Spleen (tissue), 7 donors: Measurements from ENCODE around the gene LCE1A.

ENCODE experiments used
- POLR2AphosphoS5 ChIP-seq, 3 donors: sonication (generic); formaldehyde crosslinking; IDR thresholded peaks; one replicate each; pipeline ENCODE4 v1.5.1; 2017; ENCODE audit warnings: antibody characterized with exemption in 3 of 3
- TF ChIP-seq, protein P1 (sequence below), 11 experiments: fragments of 200-600 bp in 7 of 11; fragments of 450-650 bp in 4 of 11; sonication (generic) in 4 of 11; IDR thresholded peaks in 8 of 11; conservative IDR thresholded peaks in 3 of 11; 1 replicate in 7 of 11; 2 replicates in 4 of 11; pipeline versions ENCODE4 v1.4.0 to v1.8.0; 2016 to 2021; ENCODE audit warnings: antibody characterized with exemption in 11 of 11, inconsistent platforms in 4 of 11, mild to moderate bottlenecking in 1 of 11
- donor health status: DM: no; HTN: no; CAD: no; lungs with moderate emphysema.
- donor health status: DM: no; HTN: no; CAD: no.
- donor health status: DM: no; HTN: no; CAD: no.

DNA sequence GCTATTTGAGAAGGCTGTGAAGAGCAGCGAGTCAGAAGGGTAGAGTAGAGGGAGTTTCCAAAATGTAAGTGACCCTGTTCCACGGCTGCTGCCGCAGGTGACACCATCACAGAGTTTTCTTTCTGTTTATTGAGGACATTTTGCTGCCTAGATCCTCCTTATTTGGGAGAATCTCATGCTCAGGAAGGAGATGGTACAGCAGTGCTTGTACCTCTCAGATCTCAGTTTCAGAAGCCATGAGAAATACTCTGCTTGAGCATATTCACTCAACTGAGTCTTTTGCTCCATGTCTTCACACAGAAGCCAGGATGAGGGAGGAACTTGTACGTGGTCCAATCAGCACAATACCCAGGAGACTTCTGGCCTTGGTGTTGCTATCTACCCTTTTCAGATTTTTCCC is 34.1 kb downstream of the LCE1A start:
- TF ChIP-seq, protein P1, sequence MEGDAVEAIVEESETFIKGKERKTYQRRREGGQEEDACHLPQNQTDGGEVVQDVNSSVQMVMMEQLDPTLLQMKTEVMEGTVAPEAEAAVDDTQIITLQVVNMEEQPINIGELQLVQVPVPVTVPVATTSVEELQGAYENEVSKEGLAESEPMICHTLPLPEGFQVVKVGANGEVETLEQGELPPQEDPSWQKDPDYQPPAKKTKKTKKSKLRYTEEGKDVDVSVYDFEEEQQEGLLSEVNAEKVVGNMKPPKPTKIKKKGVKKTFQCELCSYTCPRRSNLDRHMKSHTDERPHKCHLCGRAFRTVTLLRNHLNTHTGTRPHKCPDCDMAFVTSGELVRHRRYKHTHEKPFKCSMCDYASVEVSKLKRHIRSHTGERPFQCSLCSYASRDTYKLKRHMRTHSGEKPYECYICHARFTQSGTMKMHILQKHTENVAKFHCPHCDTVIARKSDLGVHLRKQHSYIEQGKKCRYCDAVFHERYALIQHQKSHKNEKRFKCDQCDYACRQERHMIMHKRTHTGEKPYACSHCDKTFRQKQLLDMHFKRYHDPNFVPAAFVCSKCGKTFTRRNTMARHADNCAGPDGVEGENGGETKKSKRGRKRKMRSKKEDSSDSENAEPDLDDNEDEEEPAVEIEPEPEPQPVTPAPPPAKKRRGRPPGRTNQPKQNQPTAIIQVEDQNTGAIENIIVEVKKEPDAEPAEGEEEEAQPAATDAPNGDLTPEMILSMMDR (IDR thresholded peaks at IDR 0.05 in 8 of 11, conservative IDR thresholded peaks at IDR 0.05 in 3 of 11) = no peak
- no peak for TF ChIP-seq POLR2AphosphoS5 (IDR thresholded peaks at IDR 0.05)
